Nasal cavity respiratory epithelium epithelial cell of viscerocranial mucosa (primary cell): ENCODE results near the gene SVBP. TPM values are rescaled to one million over a fixed set of nuclear protein-coding genes. Genes with fewer than 3 reads are reported as not detected.

Source experiments
- total RNA-seq: library from RNA; depleted of rRNA; stranded (reverse); fragments of >200 nt; gene quantifications from 2 replicates; pipeline ENCODE4 v1.2.3, GENCODE V29; 2014

The SVBP gene
- total RNA-seq = 10.7 and 19.8 TPM in 2 replicates

DNA sequence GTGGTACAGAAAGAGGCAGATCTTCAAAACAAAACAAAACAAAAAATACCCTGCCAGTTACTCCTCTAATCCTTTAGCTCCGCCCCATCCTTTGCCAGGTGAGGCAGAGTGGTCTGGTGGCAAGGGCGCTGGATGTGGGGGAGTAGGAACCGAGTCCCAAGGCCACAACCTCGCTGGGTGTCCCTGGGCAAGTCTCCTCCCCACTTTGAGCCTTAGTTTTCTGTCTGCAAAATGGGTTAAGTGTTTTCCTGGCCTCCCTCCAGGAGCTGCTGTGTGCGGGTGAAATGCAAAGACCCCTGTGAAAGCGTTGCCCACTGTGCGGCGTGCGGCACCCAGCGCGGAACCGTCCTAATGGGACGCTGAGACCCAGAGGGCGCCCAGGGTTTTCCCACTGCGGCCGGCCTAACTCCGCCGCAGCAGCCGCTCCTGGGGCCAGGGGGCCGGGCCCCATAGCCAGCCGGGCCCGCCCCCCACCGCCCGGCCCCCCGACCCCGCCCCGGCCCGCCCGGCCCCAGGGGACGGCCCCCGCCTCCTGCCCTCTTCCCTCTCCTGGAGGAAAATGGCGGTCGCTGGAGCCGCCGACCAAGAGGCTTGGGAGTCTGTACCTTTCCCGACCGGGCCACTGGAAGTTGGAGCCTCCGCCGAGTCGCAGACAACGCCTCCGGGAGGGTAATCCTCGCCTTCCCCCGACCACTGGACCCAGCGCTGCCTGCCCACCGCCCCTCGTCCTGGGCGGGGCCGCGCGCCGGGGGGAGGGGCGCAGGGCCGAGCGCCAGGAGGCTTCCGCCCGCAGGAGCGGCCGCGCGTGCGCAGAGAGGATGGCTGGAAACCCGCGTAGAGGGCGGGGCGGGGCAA is at the start of gene SVBP, which contains the start of gene ERMAP:
TSS of gene SVBP (minus strand) at position 813 of the 855 bp plus-strand sequence. CDS start 853 bp downstream, outside the sequence.
TSS of gene ERMAP (plus strand) at position 538 of the 855 bp plus-strand sequence. CDS start 13,327 bp downstream, outside the sequence.

GRCh38 chr1:42846257-42847110 is 29.3 kb upstream of the SVBP start, which contains the start of gene ZNF691:
ZNF691 (plus strand) TSS chr1:42846613; CDS start chr1:42849659, 3,046 bp downstream.

GRCh38 chr1:42784946-42785693 is 32.1 kb downstream of the SVBP start, which contains the start of gene TMEM269:
TMEM269 (plus strand) TSS chr1:42784991; CDS start chr1:42789894, 4,903 bp downstream.

GRCh38 chr1:42766741-42767509 is 50.3 kb downstream of the SVBP start, which contains the start of the genes C1orf50 and P3H1:
C1orf50 (plus strand) TSS chr1:42767249; CDS start chr1:42767312, 63 bp downstream.
P3H1 (minus strand) TSS chr1:42767028; CDS start chr1:42766971, 57 bp downstream.

Other genes starting within 250 kb of the SVBP start
- 20.5 and 28.7 TPM in 2 replicates for gene PPIH, start 159.0 kb downstream of the SVBP start, total RNA-seq
- gene YBX1, start 135.0 kb downstream of the SVBP start, total RNA-seq = 832 and 1,240 TPM in 2 replicates
- gene CLDN19, start 77.2 kb downstream of the SVBP start, total RNA-seq = 0.07 TPM in 1 of 2 replicates, not detected in the other
- 16.1 and 26.2 TPM in 2 replicates for gene P3H1, start 50.4 kb downstream of the SVBP start, total RNA-seq
- 4.4 and 4.6 TPM in 2 replicates for gene C1orf50, start 50.1 kb downstream of the SVBP start, total RNA-seq
- gene TMEM269, start 32.4 kb downstream of the SVBP start, total RNA-seq = 0.07 and 0.34 TPM in 2 replicates
- gene ERMAP, start 275 bp downstream of the SVBP start, total RNA-seq = 5.8 and 6.4 TPM in 2 replicates
- 4.4 and 7.7 TPM in 2 replicates for gene ZNF691, start 29.2 kb upstream of the SVBP start, total RNA-seq
- gene SLC2A1, start 141.5 kb upstream of the SVBP start, total RNA-seq = 757 and 2,909 TPM in 2 replicates